GM19468 (cell line): ENCODE results near the gene TAOK3.

Experiments used
- ATAC-seq: cut with Tn5 transposase; IDR thresholded peaks from one replicate; pipeline ENCODE4 v1.9.1; 2021; ENCODE audit warnings: mild to moderate bottlenecking, moderate library complexity, moderate number of reproducible peaks; ENCODE audit not compliant: unreplicated experiment; ENCODE audit errors: extremely low read depth

The TAOK3 gene

DNA sequence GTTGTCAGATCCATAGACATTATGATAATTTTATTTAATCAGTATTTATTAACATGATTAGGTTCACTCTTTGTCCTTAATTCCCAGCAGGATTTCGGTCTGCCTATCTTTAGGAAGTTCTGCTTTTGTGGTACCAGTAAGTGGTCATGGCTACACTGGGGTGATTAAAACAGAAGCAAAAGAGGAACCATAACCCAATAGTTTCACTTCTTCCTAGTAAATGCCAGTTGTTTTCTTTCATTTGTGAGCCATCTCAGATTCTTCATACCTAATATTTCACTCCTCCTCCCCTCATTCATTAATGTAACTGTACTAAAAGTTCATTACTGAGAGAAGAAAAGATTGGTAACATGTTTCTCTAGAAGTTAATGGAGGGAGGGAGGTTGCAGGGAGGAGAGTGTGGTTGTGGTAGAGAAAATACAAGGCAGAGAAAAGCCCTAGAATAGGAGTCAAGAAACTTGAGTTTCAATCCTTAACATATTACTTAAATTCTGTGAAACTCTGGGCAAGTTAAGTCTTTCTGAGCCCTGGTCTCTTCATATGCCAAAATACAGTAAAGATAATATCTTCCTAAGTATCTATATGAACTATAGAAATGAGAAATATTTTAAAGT is 135.5 kb downstream of the TAOK3 start:
- peak; percentile 69 for ATAC-seq

DNA sequence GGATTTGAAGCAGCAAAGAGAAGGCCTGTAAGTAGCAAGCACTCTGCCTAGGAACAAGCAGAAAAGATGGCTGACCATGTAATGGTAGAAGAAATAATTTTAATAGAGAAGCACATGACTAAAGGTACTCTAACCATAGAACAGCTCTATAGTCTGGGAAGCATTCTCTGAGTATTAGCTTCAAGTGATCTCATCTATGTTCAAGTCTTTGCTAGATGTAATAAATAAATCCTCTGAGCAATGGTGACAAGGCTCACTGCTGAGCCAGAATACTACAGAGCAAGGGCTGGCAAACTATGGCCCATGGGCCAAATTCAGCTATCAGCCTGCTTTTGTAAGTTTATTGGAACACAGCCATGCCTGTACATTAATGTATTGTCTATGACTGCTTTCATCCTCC is 152.0 kb downstream of the TAOK3 start:
- ATAC-seq, result no peak

DNA sequence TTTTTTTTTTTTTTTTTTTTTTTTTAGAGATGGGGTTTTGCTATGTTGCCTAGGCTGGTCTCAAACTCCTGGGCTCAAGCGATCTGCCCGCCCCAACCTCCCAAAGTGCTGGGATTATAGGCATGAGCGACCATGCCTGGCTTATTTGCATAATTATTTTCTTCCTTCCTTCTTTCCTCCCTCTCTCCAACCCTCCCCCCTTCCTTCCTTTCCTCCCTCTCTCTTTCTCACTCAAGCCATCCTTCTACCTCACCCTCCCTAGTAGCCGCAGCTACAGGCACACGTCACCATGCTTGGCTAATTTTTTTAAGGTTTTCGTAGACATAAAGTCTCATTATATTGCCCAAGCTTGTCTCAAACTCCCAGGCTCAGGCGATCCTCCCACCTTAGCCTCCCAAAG is 152.9 kb downstream of the TAOK3 start:
- ATAC-seq, result no peak

DNA sequence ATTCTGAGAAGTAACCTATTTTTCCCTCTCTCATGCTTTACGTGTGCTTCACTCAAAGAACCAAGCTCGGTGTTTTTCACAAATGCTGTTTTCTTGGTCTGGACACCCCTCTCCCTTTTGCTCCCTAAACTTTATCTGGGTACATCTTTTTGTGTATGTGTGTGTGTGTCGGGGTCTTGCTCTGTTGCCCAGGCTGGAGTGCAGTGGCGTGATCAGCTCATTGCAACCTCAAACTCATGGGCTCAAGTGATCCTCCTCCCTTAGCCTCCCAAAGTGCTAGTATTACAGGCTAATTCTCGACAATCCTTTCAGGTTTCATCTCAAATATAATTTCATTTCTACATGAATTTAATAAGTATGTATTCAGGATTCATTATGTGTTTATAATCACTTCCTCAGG is 153.6 kb downstream of the TAOK3 start:
- no peak for ATAC-seq

DNA sequence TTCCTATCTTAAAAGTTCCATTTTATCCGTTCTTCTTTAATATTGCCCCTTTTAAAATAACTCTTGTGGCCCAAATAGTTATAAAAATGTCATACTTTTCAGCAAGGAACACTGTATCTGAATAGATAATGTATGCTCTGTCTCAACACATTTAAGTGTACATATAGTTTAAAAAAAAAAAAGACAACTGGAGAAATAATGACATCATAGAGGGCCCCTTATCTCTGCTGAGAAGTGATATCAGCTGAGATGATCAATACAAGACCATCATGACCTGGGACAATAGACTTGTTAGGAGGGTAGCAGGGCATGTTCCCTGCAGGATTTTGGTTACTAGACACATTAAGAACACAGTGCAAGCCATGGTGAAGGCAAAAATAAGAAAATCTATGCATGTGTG is 159.3 kb downstream of the TAOK3 start:
- ATAC-seq, result no peak

DNA sequence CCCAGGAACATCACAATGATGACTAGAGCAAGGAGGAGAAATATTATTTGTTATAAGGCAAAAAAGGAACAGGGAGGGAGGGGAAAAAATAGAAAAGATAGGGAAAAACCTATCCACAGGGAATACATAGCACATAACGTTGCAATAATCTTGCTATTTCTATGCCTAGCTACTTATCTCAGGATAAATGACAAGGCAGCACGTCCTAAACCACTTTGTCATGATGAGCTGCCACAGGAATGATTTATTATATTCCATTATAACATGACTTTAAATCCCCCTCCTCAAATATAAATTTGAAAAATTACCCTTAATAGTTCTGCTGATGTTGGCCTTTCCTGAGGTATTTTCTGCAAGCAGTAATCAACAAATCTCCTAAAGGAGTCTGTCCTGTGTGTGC is 160.1 kb downstream of the TAOK3 start:
- no peak for ATAC-seq

DNA sequence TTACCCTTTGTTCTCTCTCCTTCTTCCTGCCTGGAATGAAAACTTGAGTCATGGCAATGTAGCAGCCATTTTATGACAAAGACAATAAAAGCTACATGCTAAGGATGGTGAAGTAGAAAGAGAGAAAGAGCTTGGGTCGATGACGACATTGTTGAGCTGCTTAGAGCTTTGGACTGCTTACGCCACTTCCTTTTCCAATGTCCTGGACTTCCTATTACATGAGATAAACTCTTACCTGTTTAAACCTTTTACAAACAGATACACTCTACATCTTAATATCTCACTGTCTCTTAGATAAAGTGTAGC is 166.6 kb downstream of the TAOK3 start:
- no peak for ATAC-seq

DNA sequence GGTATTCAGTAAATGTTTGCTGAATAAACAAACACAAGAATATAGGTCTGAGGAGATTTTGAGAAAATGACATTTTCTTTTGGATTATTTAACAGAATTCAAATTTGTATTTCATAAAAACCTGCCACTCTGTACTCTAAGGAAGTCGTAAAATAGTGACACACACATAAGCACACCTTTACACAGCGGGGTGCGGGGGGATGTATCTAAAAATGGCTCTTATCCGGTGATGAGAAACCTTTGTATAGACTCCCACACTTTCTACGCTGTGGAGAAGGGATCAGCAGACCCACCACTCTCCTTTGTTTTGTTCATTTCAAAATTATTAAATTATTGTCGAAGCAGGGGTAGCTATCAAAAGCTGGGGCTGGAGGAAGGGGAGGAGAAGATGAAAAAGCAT is 178.7 kb downstream of the TAOK3 start:
- ATAC-seq, result no peak

DNA sequence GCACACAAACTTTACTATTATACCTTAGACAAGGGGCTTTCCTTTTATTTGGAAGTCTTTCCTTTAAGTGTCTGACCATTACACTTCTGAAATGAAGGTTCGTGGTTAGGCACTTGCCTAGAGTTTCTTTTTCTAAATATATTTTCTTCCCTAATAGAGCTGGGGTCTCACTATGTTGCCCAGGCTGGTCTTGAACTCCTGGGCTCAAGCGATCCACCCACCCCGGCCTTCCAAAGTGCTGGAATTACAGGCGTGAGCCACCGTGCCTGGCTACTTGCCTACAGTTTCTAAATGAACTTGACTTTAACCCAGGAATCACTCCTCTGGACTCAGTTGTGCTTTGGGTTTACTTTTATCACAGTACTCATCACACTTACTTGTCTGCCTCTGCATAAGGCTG is 179.2 kb downstream of the TAOK3 start:
- ATAC-seq, result no peak

DNA sequence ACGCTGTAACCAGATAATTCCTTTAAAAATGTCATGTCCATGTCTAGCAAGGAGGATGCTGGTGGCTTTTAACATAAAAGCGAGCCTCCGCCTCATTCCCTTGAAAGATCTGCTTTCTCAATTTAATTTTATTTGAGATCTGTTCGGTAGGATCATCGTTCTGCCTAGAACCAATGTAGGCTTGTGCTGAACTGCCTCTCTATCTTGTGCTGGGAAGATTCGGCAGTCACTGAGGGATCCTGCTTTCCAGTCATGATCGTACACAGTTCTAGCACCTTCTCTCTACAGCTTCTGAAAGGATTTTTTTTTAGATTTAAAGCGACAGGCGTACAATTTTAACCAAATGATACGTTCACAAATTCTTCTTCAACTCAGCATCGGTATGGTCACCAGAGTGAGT is 182.4 kb downstream of the TAOK3 start:
- ATAC-seq, result no peak

DNA sequence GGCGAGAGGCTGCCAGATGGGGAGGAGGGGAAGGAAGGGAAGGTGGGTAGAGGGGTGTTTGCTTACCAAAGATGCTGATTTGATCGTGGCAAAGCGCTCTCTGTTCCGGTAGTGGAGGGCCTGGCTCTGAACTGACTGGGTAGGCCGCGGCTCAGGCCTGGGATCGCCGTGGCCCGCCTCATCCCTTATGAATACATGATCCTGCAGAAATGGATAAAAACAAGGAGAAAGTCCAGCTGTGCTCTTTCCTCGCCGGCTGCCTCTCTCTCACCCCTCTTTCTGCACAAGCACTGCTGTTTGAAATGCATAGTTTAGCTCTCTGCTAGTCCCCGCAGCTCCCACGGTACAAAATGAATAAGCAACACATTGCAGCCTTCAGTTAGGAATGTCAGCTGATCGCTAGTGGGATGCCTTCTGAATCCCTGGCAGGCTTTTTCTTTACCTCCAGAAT is 182.9 kb downstream of the TAOK3 start:
- ATAC-seq, result no peak

DNA sequence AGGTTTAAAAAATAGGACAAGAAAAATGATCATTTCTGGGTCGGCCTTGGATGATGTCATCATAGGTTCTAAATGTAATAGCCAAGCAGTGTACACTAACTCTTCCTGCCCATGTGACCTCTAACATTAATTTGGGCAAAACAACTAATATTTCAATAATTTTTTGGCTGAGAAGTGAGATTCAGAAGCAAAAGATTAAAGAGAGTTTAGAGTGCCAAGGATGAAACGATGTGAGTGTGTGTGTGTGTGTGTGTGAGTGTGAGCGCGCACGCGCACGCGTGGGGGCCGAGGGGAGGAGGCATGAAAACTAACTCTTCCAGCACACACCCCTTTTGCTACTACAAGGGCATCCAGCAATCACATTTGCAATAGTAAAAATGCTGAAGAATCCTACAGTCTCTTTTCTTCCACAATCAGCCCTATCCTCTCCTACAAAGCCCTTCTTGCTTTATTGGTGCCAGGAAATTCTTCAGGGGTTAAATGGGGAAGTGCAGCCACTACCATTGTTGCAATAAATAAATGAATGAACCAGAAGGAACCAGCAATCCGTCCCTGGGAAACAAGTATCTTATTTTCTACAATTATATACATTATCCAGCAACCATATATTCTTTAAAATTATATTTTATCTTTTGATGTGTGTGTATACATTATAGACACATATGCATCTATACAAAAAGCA is 183.9 kb downstream of the TAOK3 start:
- no peak for ATAC-seq

DNA sequence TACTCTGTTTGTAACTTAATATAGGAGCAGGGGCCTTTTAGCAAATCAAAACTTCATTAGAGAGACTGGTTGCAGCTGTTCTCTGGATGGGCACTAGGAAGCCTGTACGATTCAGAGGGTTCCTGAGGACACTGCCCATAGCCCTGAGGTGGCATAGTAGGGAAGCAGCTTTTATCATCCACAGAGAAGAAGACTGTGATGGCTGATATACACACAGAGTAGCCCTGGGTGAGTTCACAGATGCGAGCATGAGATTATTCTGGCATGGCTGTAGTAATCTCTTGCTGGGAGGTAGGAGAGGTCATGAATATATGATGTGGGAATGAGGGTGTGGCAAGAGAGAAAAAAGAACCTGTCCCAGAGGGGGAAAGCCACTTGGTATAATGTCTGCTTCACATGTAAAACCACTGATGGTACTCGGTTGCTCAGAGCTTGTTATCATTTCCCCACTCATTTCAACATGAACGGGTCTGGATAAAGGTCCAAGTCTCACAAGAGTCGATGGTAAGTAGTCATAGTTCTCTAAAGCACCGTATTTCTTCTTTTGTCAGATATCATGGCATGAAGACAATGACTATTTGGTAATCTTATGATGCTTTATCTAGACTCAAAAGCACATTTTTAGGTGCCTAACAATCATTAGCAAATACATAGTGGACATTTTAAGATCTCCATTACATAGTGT is 184.8 kb downstream of the TAOK3 start:
- ATAC-seq, result no peak

DNA sequence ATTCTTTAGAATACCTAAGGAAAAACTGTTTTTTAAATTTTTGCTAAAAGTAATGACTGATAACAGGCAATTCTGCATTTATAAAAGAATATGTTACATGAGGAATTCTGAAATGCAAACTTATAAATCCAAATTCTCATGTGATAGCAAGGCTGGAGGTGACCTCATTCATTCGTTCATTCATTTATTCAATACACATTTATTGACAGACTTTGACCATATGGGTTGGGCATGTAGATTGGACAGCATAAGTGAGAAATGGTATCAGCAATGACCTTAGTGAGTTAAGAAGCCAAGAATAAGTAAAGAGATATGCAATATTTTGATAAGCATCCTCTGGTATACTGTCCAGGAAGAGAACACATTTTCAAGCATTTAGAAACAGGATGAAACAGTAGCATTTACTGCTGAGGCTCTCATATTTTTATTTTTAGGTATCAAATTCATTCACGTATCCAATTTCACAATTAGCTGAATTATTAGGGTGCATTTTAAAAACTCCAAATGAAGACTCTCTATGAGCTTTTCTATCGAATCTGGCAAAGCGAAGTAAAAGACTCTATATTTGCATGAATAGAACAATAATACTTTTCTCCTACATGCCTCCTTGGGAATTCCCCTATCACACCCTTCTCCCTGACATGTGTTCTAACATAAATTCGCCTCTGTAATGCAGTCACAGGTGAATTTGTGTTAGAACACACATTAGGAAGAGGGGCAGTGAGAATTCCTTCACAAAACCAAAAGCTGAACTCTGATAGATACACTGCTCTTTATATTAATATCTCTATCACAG is 186.9 kb downstream of the TAOK3 start:
- ATAC-seq, result no peak

DNA sequence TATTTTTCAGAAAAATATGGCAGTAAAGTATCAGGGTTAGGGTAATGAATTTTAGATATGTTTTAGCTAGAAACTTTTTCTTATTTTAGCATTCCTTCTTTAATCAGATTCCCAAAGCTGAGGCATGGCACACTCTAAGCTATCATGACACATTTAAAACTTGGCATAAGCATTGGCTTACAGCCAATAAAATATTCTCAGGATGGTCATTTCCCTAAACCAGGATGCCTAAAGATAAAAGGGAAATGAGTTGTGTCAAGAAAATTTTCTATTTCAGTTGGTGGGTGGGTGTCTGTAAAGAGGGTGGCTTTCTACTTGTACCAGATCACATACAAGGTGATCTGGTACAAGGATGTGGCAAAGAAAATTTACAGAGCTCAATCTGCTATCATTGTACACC is 189.0 kb downstream of the TAOK3 start:
- no peak for ATAC-seq

DNA sequence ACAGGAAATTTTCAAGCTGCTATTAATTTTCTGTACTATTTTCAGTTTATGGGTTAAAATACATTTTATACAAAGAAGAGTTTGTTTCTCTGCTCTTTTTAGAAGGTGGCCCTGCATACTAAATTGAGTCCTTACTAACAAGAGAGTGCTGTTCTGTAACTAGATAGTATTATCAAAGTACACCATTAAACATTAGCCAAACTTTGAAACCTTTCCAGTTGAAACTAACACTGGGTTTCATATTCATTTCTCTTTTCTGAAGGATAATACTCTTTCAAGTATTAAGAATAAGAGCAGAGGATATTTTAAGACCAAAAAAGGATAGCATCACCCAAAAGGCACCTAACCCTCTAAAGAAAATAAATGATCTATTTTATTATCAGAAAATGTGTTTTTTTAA is 189.6 kb downstream of the TAOK3 start:
- peak; percentile 25 for ATAC-seq

DNA sequence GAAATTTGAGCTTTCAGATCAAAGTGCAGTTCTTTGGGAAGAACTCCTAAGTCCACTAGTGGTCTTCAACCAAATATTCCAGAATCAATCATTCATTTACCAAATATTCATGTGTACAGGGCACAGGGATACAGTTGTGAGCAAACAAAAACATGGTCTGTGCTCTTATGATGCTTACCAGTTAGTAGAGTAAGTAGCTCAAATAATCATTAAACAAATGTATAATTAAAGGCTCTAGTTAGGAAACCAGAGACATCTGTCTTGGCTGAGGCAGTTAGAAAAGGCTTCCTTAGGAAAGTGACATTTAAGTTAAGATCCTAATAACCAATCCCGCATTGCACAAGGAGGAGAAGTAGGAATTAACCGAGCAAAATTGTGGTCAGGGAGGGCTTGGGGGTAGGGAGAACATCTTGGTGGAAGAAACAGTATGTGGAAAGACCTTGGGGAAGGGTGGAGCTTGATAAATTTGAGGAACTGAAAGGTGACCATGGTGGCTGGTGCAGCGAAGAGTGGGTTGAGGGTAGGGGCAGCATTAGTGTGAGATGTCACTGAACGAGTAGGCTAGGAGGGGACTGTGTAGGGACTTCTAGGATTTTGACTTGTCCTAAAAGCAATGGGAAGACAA is 196.8 kb downstream of the TAOK3 start:
- no peak for ATAC-seq

DNA sequence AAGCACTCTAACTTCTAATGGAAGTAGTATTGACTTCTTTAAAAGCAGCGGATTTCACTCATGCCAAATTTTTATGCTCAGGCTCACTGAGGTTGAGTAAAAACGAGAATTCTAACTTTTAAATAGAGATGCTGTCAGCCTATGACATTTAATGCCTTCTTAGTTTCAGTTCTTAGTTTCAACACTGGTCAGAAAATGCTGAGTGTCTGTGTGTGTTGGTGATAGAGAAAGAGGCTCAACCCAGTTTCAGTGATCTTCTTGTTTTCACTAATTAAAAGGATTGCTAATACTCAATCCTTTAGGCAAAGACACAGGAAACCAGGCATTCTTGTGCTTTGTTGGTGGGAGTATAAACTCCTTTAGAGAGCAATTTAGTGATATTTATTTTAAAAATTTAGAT is 205.8 kb downstream of the TAOK3 start:
- ATAC-seq, result peak; percentile 93

DNA sequence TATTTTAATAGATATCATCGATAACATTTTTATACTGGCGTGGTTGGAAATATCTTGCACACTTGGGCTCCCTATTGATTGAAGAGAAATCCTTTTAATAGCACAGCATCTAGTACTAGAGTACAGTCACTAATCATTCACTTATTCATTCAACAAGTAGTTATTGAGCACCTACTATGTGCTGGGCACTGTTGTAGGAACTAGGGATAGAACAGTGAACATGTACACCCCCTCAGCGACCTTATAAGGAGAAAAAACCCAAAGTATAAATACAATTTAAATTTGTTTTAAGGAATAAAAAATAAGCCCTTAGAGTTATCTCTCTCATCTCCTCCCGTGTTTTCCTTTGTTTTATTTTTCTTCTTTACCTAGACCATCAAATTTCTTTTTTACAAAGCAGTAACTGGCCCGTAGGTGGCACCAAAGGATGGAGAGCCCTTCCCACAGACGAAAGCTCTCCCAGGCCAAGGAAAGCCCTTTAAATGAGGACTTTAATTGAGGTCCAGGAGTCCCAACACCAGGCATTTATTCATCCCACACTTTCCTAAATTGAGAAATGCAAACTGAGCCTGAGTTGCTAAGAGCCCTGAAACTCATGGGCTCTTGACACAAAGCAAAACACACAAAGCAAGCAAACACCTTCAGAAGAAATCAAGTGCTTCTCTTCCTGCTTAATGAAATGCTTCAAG is 207.8 kb downstream of the TAOK3 start:
- no peak for ATAC-seq

DNA sequence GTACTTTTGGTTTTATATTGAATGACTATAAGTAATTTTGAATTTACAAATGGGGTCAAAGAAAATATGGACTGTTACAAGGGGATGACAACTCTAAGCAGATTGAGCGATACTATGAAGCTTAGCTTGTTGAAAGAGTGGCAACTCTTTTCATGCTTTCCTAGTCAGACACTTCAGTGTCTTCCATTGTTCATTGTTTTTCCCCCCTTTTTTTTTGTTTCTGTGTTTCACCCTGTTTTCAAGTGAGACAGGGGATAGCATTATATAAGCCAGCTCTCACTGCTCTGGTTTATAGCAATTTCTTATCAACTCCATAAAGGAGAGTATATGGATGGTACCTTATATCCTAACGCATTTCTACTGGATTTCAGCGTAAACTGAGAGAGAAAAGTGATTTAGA is 212.2 kb downstream of the TAOK3 start:
- ATAC-seq, result no peak
